Tibial nerve (tissue), 4 donors: ENCODE measurements around the gene GNG3.
"Not testable (repeated sequence)": the region's sequence is repeated elsewhere in the genome, so short reads cannot be mapped to it uniquely, and the experiment has no call there.

Source experiments
- EP300 ChIP-seq, 2 donors: sonication (generic); formaldehyde crosslinking; IDR thresholded peaks; one replicate each; pipeline ENCODE4 v1.6.1; 2017; ENCODE audit warnings: antibody characterized with exemption in 2 of 2, mild to moderate bottlenecking in 1 of 2
- POLR2A ChIP-seq, 2 donors: fragments of 450-650 bp; IDR thresholded peaks; one replicate each; pipeline ENCODE4 v1.6.1; 2017; ENCODE audit warnings: antibody characterized with exemption in 2 of 2, mild to moderate bottlenecking in 2 of 2, moderate library complexity in 2 of 2
- TF ChIP-seq, protein P1 (sequence below), 5 experiments: fragments of 200-600 bp in 3 of 5; fragments of 450-650 bp in 2 of 5; sonication (generic) in 3 of 5; IDR thresholded peaks; one replicate each; pipeline ENCODE4 v1.5.1; 2016 to 2019; ENCODE audit warnings: antibody characterized with exemption in 5 of 5, mild to moderate bottlenecking in 3 of 5, moderate library complexity in 2 of 5

DNA sequence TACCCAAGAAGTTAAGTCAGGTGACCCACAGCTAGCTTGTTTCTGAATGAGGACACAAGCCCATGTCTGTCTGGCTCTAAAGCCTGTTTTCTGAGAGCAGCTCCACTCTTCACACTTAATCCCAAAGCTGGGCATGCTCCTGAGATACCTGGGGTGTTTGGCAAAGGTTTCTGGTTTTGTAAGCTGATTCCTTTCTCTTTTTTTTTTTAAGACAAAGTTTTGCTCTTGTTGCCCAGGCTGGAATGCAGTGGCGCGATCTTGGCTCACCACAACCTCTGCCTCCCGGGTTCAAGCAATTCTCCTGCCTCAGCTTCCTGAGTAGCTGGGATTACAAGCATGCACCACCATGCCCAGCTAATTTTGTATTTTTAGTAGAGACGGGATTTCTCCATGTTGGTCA is 13.9 kb upstream of the GNG3 start:
- TF ChIP-seq, protein P1, sequence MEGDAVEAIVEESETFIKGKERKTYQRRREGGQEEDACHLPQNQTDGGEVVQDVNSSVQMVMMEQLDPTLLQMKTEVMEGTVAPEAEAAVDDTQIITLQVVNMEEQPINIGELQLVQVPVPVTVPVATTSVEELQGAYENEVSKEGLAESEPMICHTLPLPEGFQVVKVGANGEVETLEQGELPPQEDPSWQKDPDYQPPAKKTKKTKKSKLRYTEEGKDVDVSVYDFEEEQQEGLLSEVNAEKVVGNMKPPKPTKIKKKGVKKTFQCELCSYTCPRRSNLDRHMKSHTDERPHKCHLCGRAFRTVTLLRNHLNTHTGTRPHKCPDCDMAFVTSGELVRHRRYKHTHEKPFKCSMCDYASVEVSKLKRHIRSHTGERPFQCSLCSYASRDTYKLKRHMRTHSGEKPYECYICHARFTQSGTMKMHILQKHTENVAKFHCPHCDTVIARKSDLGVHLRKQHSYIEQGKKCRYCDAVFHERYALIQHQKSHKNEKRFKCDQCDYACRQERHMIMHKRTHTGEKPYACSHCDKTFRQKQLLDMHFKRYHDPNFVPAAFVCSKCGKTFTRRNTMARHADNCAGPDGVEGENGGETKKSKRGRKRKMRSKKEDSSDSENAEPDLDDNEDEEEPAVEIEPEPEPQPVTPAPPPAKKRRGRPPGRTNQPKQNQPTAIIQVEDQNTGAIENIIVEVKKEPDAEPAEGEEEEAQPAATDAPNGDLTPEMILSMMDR (IDR thresholded peaks at IDR 0.05): not testable (repeated sequence)
- TF ChIP-seq POLR2A, EP300 (IDR thresholded peaks at IDR 0.05): not testable (repeated sequence)
